Measurements from ENCODE around the gene TMEM256.

DNA sequence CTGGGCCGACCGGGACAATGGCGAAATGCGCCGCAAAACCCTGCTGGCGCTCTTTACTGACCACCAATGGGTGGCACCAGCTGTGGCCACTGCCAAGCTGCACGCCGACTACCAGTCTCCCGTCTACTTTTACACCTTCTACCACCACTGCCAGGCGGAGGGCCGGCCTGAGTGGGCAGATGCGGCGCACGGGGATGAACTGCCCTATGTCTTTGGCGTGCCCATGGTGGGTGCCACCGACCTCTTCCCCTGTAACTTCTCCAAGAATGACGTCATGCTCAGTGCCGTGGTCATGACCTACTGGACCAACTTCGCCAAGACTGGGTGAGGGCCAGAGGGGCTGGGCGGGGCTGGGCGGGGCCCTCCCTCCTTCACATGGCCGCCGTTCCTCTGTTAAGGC lies 11.9 kb upstream of the TMEM256 start:
- TF ChIP-seq POLR2A (IDR thresholded peaks at IDR 0.05; ENCODE audit: low read depth, low read length) = no peak
- TF ChIP-seq TAF1 (IDR thresholded peaks at IDR 0.05; ENCODE audit: borderline replicate concordance, low read depth, low read length) = no peak
- TF ChIP-seq POLR2AphosphoS5 (IDR thresholded peaks at IDR 0.05; ENCODE audit: low read depth, low read length) = no peak

All from GM12892 (cell line).